GM18507 (cell line): ENCODE results near the gene C13orf46.

Source experiments
- DNase-seq: peaks from one replicate; pipeline ENCODE4 v3.0.0; 2011; ENCODE audit warnings: low read depth; ENCODE audit not compliant: insufficient read length; ENCODE audit errors: extremely low spot score
- FAIRE-seq: peaks from 2 replicates; lab custom pipeline; 2011; peaks lifted over from hg19 to GRCh38; lab: Jason Lieb, UNC

Gene C13orf46

GRCh38 chr13:113930671-113931637, 42.9 kb downstream of the C13orf46 start:
- no peak for FAIRE-seq
- no peak for DNase-seq

DNA sequence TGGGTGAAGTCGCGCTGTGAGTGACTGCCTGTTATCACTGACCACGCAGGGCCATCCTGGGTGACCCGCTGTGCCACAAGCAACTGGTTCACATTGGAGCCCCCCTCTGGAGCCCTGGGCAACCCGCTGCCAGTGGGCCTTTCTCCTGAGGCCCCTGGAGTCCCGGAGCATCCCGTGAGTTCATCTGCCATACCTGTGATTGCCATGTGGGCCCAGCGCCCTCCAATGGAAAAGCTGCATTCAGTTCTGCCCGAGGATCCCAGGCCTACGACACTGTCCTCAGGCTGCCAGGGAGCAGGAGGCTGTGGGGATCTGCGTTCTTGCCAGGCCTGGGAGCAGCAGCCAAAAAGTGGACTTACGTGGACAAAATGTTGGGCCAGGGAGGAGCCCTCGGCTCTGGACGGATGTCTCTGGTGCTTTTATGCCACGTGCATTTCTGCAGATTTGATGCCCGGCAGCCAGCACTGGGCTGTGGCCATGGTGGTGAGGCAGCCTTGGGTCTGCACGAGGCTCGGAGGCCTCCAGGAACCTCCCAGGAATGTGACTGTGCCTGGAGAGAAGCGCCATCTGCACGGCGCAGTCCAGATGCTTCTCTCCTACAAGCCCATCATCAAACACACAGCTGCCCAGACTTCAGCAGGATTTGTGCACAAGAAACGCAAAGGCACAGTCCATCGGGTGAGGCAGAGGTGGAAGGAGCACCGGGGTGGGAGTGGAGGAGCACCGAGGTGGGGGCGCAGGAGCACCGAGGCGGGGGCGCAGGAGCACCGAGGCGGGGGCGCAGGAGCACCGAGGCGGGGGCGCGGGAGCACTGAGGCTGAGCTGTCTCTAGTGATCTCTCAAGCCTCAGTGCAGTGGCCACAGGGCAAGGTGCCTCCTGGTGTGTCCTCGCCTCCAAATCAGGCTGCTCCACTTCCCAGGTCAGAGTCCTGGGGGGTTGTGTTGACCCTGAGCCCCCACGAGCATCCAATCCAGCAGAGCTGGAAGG, 44.0 kb downstream of the C13orf46 start:
- FAIRE-seq (no peak), DNase-seq (no peak)

DNA sequence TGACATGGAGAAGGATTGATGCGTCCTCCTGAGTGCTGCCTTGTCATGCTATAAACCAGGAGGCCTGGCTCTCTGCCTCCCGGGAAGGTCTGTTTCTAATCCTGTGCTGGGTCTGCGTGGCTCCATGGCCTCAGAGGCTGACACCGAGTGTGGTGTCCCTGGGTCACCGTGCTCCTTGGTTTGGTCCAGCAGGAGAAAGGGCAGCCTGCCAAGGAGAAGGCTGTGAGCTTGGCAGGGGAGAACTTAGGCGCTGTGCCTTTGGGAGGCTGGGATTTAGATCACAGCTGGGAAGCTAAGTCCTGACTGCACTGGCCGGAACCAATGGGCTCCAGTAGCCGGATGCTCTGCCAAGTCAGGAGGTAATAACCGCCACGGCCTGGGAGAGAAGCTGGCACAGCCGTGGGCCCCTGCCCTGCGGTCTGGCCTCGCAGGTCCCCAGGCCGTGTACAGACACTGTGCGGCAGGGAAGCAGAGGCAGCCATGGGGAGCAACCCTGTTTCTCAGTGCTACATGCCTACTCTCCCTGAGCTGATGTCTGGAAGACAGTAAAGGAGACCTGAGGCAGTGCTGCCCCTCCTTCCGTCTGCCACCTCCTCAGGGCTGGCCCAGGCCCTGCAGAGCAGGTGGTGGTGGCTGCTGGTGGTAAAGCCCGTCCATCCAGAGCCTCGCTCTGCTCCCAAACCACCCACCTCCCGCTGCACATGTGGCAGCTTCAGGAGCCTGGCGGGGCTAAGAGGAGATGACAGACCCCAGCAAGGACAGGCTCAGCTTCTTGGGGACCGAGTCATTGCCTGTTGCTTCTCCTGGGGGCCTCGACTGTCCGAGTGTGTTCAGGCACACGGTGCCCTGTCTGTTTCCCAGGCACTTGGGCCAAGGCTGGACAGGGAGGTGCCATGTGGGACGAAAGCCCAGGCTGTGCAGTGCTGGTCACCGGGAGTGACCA, 44.9 kb downstream of the C13orf46 start:
- FAIRE-seq: no peak
- no peak for DNase-seq

- FAIRE-seq (no peak), DNase-seq (no peak)
Observed at GRCh38 chr13:113927661-113928581, 46.0 kb downstream of the C13orf46 start.

DNA sequence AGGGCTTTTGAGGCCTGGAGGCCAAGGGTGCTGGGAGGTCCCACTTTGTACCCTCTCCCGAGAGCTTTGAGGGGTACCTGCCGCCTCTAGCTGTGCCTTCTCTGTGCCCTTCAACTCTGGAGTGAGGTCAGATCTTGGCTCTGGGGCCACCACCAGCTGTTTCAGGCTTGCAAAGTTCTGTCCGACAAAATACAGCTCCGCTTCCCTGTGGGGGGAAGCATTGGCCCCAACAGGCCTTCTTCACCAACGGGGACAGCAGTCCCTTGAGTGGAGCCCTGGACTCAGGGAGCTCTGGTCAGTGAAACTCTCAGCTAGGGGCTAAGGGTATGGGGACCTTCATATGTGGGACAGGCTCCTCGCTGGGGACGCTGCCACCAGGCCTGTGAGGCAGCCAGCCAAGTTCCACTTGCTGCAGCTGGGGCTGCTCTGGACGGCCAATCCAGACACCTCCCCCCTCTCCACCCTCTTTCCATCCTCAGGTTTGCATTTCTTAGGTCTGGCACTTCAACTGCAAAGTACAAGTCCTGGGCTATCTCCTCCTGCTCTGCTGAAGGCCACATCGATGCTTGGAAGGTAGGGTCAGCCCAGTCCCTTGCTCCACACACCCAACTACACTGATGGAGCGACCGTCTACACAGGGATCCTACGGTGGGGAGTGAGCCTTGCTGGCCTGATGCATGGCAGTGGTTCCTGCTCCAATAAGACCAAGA, 46.8 kb downstream of the C13orf46 start:
- DNase-seq (no peak), FAIRE-seq (no peak)

DNA sequence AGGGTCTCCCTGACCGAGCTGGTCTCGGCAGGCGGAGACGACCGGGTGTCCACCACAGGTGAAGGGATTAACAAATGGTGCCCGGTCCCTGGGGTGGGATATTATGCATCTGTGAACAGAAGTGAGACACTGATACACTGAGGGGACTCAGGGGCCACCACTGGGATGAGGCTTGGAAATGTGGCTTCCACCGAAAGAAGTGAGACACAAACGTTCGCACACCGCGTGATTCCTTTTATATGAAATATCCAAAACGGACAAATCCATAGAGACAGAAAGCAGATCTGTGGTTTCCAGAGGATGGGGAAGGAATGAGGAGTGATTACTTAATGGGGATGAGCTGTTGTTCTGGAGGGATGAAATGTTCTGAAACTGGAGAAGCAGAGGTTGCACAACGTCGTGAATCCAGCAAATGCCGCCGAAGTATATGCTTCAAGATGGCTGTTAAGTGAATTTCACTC, 47.5 kb downstream of the C13orf46 start:
- FAIRE-seq: no peak
- no peak for DNase-seq

DNA sequence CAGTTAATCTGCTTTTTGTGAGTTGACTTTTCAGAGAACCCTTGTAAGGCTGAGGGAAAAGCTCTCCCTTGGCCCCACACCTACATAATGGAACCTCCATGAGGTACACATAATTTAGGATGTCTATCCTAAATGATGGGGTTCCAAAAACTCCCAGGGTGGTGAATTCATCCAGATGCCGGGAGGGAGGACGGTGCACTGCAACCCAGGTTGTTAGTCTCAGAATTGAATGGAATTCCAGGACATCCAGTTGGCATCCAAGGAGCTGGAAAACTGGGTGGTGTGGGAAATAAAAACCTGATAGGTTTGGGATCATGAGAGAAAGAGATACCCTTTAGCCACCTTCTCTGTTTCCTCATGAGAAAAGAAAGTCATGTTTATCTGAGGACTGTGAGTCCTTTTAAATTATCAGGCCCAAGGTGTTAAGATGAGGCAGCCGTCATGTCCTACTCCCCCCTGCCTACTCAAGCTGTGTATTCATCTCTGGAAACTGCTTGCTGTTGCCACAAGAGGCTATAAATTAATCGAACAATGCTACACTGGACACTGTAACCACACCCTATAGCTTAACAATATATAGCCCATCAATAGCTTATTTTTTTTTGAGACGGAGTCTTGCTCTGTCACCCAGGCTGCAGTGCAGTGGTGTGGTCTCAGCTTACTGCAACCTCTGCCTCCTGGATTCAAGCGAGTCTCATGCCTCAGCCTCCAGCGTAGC, 49.5 kb downstream of the C13orf46 start:
- FAIRE-seq (no peak), DNase-seq (no peak)

DNA sequence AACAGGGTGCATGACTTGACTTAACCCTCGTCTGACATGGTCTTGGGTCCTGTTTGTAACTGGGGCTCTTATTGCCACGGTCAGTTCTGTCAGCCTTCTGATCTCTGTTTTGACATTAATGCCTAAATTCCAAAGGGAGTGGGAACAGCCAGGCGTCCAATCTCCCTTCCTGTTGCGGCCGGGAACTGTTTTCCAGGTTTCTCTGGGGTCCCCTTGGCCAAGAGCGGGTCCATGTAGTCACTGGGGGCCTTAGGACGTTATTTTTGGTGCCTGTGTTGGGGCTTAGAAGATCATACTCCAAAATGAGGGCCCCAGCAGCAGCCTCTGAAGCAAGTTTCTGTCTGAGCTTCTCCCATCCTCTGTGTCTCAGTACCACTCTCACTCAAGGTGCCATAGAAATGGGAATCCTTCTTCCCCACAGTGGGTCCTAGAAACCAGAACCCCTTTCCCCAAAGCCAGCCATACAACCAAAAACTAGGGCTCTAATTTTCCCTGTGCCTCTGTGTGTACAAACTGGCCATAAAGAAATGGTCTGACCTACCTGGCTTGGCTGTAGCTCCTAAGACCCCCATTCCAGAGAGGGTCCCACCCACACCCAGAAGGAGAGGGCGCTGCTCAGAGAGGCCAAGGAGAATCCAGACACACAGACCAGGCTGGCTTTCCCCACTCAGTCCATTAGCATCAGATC, 50.4 kb downstream of the C13orf46 start:
- no peak for DNase-seq
- no peak for FAIRE-seq

GRCh38 chr13:113922412-113923118, 51.3 kb downstream of the C13orf46 start:
- DNase-seq (no peak), FAIRE-seq (no peak)

DNA sequence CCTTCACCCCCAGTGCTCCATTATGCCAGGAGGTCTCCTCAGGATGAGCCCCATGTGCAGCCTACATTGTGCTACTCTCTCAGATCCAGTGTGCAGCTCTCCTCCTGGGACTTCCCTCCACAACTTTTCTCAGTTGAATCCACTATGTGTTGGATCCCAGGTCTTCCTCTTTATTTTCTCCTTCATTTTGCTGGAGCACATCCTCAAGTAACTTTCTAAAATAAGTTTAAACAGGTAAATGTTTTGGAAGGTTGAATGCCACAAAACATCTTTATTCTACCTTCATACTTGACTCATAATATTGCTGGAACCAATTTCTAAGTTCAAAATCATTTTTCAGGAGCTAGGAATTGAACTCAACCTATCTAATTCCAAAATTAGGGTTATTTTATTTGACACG, 52.1 kb downstream of the C13orf46 start:
- FAIRE-seq (no peak), DNase-seq (no peak)

DNA sequence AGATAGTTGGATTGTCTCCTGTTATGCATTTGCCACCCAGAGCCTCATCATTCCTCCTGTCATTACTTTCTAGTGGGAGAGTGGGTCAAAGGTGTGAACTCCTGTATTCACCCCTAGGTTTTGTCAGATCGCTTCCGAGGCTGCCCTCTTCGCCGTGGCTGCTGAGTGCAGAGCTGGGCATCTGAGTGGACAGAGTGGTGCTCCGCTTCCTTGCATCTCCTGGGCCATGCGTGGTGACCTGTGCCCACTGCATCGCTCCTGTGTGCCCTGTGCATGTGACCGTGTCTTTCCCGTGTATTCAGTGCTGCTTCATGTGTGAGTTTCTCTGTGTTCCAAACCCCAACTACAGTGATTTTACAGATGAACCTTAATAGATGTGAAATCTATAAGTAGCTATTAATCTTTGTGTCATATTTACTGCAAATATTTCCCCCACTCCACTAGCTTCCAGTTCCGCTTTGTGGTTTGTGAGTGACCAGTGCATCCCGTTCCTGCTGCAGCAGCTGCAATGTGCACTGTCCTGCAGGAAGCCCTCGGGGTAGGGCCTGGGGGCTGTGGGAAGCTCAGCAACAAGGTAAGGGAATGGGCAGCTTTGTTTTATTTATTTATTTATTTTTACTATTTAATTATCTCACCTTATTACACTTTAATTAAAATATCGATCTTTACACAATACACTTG, 53.1 kb downstream of the C13orf46 start:
- FAIRE-seq (no peak), DNase-seq (no peak)

DNA sequence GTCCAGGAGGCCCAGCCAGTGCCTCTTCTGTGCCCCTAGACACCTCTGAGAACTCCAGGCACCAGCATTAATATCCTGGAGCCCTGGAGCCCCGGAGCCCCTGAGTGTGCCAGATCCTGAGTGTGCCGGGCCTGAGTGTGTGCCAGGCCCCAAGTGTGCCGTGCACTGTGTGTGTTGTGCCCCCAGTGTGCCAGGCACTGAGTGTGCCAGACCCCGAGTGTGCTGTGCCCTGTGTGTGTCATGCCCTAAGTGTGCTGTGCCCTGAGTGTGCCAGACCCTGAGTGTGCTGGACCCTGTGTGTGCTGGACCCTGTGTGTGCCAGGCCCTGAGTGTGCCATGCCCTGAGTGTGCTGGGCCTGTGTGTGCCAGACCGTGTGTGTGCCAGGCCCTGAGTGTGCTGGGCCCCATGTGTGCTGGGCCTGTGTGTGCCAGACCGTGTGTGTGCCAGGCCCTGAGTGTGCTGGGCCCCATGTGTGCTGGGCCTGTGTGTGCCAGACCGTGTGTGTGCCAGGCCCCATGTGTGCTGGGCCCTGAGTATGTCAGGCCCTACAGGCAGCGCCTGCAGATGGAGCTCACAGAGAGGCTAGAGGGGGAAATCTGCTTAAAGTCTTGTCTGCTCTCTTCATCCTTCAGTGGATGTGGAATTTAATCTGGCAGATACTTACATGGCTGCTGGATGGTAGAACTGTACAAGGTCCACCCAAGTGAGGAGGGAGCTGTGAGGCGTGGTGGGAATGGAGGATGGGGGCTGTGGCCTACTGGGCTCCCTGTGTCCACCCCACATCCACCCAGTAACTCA, 53.9 kb downstream of the C13orf46 start:
- FAIRE-seq: no peak
- DNase-seq: no peak

- FAIRE-seq (no peak), DNase-seq (no peak)
Observed at GRCh38 chr13:113918981-113919701, 54.7 kb downstream of the C13orf46 start.

DNA sequence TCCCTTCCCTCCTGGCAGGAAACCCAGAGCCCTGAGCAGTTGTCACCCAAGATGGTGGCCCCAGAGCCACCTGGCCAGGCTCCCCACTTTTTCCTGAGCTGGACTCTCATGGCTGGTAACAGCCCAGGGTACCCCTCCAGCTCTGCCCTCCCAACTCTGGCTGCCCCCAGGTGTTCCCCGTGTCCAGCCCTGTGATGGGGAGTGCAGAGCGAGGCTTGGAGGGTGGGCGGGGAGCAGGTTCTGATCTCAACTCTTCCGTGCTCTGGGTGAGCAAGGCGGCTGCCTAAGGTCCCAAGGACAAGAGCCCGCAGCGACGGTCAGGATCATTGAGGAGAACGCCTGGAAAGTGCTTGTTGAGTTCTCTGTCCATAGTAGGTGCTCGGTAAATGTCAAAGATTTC, 55.3 kb downstream of the C13orf46 start:
- no peak for DNase-seq
- no peak for FAIRE-seq
